HG02973 (cell line): ENCODE data around the gene VPS4A.
"Not testable (repeated sequence)": the region's sequence is repeated elsewhere in the genome, so short reads cannot be mapped to it uniquely, and the experiment has no call there.

Source experiments
- ATAC-seq: cut with Tn5 transposase; IDR thresholded peaks from one replicate; pipeline ENCODE4 v1.9.1; 2021; ENCODE audit warnings: moderate library complexity; ENCODE audit not compliant: unreplicated experiment

VPS4A gene

DNA sequence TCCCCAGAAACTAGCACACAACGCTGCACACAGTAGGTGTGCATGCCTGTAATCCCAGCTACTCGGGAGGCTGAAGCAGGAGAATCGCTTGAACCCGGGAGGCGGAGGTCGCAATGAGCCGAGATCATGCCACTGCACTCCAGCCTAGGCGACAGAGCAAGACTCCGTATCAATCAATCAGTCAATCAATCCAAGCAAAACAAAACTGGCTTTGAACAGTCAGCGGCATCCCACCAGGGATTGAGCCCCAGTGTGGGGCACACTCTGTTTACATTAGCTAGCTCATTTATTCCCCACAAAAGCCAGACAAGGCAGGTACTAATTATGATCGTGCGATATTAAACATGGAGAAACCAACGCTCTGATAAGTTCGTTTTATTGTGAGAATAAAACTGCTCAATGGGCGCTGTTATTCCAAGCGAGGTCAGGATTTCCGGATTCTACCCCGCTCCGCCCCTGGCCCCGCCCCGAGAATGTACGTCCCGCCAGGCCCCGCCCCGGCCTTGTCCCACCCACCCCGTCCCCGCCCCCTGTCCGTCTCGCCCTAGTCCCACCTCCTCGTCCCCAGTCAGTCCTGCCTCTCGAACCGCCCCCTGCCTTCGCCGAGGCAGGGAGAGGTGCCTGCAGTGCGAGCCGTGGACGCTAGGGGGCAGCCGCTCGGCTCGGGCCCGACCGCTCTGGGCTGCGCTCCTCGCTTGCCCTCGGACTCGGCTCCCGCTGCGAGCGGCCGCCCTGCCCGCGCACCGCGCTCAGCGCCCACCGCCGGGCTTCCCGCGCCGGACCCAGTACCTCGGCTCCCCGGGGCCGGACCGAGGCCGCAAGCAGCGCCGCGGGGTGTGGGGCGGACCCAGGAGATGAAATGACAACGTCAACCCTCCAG, at the start of gene VPS4A:
VPS4A (plus strand) TSS at position 698 of the 880 bp plus-strand sequence; CDS start at position 860, 162 bp downstream.
- peak; percentile 90 for ATAC-seq

GRCh38 chr16:69266334-69267063, 44.7 kb upstream of the VPS4A start:
- ATAC-seq: no peak

DNA sequence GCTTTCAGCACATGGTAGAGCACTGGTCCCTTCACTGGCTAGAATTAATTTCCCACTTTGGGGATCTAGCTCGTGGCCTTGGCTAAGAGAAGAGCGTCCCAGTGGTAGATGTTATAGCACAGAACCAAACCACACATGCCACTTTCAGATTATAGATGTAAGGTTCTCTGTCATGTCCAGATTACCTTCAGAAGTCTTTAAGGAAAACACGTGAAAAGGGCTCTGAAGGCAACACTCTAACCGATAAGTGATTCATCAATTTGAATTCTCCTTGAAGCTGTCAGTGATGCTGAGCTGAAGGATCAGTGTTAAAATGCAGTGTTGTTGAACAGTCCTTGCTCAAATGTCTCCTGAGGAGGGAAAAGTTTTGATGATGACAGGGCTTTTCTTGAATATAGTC, 43.5 kb upstream of the VPS4A start:
- no peak for ATAC-seq

- ATAC-seq: no peak
Measured at GRCh38 chr16:69270395-69270794, 40.8 kb upstream of the VPS4A start.

GRCh38 chr16:69270831-69271230, 40.3 kb upstream of the VPS4A start:
- no peak for ATAC-seq

- no peak for ATAC-seq
Measured at GRCh38 chr16:69273009-69273408, 38.1 kb upstream of the VPS4A start.

- ATAC-seq: no peak
Measured at GRCh38 chr16:69274699-69275235, 36.4 kb upstream of the VPS4A start.

- ATAC-seq: no peak
Measured at GRCh38 chr16:69276148-69277115, 34.7 kb upstream of the VPS4A start.

- ATAC-seq: no peak
Measured at GRCh38 chr16:69277413-69277812, 33.7 kb upstream of the VPS4A start.

DNA sequence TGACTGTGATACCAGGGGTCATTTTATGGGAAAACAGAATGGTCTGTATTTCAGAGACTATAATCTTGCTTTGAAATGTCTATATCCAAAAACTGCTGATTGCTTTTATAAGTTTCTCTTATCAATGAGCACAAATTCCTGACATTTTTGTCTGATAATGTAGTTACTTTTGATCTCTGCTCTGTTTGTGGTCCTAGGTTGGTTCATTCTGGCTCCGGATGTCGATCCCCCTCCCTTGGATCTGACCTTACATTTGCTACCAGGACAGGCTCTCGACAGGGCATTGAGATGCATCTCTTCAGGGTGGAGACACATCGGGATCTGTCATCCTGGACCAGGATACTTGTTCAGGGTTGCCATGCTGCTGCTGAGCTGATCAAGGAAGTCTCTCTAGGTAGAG, 27.3 kb upstream of the VPS4A start:
- ATAC-seq: no peak

GRCh38 chr16:69285240-69285639, 25.9 kb upstream of the VPS4A start:
- no peak for ATAC-seq

- ATAC-seq: no peak
Measured at GRCh38 chr16:69286941-69287713, 24.0 kb upstream of the VPS4A start.

DNA sequence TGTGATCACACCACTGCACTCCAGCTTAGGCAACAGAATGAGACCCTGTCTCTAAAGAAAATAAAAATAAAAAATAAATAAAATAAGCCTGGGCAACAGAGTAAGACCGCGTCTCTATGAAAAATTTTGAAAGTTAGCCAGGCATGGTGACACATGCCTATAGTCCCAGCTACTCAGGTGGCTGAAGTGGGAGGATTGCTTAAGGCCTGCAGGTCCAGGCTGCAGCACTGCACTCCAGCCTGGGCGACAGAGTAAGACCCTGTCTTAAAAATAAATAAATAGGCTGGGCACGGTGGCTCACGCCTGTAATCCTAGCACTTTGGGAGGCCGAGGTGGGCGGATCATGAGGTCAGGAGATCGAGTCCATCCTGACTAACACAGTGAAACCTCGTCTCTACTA, 19.5 kb upstream of the VPS4A start:
- not testable (repeated sequence) for ATAC-seq

GRCh38 chr16:69293401-69293800, 17.7 kb upstream of the VPS4A start:
- no peak for ATAC-seq

DNA sequence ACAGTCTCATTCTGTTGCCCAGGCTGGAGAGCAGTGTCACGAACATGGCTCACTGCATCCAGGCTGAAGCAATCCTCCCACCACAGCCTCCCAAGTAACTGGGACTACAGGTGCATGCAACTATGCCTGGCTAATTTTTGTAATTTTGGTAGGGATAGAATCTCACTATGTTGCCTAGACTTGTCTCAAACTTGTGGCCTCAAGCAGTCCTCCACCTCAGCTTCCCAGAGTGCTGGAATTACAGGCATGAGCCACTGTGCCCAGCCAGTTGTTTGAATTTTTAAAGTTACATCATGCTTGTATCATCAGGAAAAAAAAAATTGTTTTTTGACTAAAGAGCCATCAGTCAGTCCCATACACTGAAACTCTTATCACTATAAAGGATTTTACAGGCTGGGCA, 17.1 kb upstream of the VPS4A start:
- ATAC-seq: no peak

- ATAC-seq: not testable (repeated sequence)
Measured at GRCh38 chr16:69296771-69297170, 14.4 kb upstream of the VPS4A start.

- no peak for ATAC-seq
Measured at GRCh38 chr16:69298261-69298660, 12.9 kb upstream of the VPS4A start.

GRCh38 chr16:69301187-69301586, 10.0 kb upstream of the VPS4A start:
- no peak for ATAC-seq

DNA sequence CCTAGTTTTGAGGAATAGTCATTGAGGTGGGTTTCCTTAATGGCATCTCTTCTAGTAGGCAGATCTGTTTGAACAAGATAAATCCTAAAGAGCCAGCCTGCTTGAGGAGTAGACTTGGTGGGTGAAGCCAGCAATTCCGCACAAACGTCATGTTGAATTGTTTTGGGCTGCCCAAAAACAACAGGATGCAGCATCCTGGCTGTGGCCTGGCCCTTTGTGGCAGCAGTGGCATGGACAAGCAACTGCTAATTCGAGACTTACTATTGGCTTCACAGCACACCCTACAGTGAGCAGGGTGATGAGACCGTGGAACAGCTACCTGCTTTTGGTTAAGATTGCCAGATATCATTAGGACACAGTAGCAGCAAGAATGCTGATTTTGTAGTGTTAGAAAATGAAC, 9.3 kb upstream of the VPS4A start:
- ATAC-seq: no peak

DNA sequence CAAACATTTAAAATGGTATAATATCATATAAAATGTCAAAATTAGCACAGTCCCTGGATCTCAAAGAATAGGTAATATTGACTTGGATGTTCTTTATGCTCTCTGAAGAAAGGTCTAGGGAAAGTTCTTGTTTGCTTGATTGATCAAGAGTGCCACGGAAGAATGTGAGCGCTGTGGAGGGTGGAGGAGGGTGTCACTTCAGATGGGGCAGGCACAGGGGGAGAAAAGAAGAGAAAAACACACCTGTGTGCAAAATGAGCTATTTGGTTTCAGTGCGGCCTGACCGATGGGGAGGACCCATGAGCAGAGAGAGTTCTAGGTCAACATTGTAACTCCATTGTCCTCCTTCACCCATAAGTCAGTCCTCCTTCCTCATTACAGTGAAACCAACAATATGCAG, 8.8 kb upstream of the VPS4A start:
- ATAC-seq: no peak
